Activated CD4-positive, alpha-beta T cell treated with anti-CD3 and anti-CD28 coated beads for 48 hours (primary cell): ENCODE data around the gene CAPN7.

Experiments
- DNase-seq: peaks from one replicate; pipeline ENCODE4 v3.0.0-alpha.2; 2020

Gene CAPN7

GRCh38 chr3:15279205-15279604, 73.2 kb downstream of the CAPN7 start:
- no peak for DNase-seq

- DNase-seq: no peak
Measured at GRCh38 chr3:15279671-15280402, 73.8 kb downstream of the CAPN7 start.

GRCh38 chr3:15280853-15281532, 74.9 kb downstream of the CAPN7 start:
- DNase-seq: no peak

GRCh38 chr3:15281817-15282216, 75.8 kb downstream of the CAPN7 start:
- DNase-seq: no peak

- DNase-seq: no peak
Measured at GRCh38 chr3:15283702-15284101, 77.7 kb downstream of the CAPN7 start.

GRCh38 chr3:15284121-15284889, 78.3 kb downstream of the CAPN7 start:
- DNase-seq: no peak

GRCh38 chr3:15286022-15286421, 80.0 kb downstream of the CAPN7 start:
- no peak for DNase-seq

- DNase-seq: no peak
Measured at GRCh38 chr3:15287565-15288330, 81.7 kb downstream of the CAPN7 start.

GRCh38 chr3:15288331-15289035, 82.4 kb downstream of the CAPN7 start:
- no peak for DNase-seq

GRCh38 chr3:15289661-15290060, 83.6 kb downstream of the CAPN7 start:
- DNase-seq: no peak

- DNase-seq: no peak
Measured at GRCh38 chr3:15290736-15291135, 84.7 kb downstream of the CAPN7 start.

- peak; percentile 63 for DNase-seq
Measured at GRCh38 chr3:15291589-15292541, 85.8 kb downstream of the CAPN7 start.

GRCh38 chr3:15292765-15293522, 86.9 kb downstream of the CAPN7 start:
- DNase-seq: no peak

GRCh38 chr3:15294929-15295328, 88.9 kb downstream of the CAPN7 start:
- no peak for DNase-seq

- no peak for DNase-seq
Measured at GRCh38 chr3:15295506-15295905, 89.5 kb downstream of the CAPN7 start.

- no peak for DNase-seq
Measured at GRCh38 chr3:15297608-15298350, 91.7 kb downstream of the CAPN7 start.

- no peak for DNase-seq
Measured at GRCh38 chr3:15298504-15298903, 92.5 kb downstream of the CAPN7 start.

- DNase-seq: no peak
Measured at GRCh38 chr3:15299036-15299435, 93.0 kb downstream of the CAPN7 start.

GRCh38 chr3:15300323-15301078, 94.5 kb downstream of the CAPN7 start:
- no peak for DNase-seq
